Omental fat pad (tissue), 4 donors: ENCODE data around the gene NUDT15. TPM values are rescaled to one million over a fixed set of nuclear protein-coding genes. Genes with fewer than 3 reads are reported as not detected.
A peak's percentile ranks its signal among the peaks of the same experiment; 100 is the strongest.

Experiments used
- ATAC-seq: fragments of 150-250 bp; one replicate; pipeline ENCODE4 v1.9.1; 2016; ENCODE audit warnings: mild to moderate bottlenecking, moderate library complexity; ENCODE audit not compliant: low FRiP score
- DNase-seq: peaks from one replicate; pipeline ENCODE4 v3.0.0-alpha.2; 2019; ENCODE audit warnings: low spot score
- total RNA-seq, 4 donors: library from RNA; depleted of rRNA; stranded (reverse); fragments of >200 nt; gene quantifications; one replicate each; pipeline ENCODE4 v1.1.0, GENCODE V29; 2016
- TF ChIP-seq, protein P1 (sequence below), 3 donors: fragments of 450-650 bp; IDR thresholded peaks; one replicate each; pipeline ENCODE4 v1.5.1; 2016 to 2017; ENCODE audit warnings: antibody characterized with exemption in 3 of 3, mild to moderate bottlenecking in 3 of 3, moderate library complexity in 2 of 3

Gene NUDT15
- total RNA-seq: 10 to 100 TPM in 1 of 4 donors, 1 to 10 TPM in 3; 8.6 to 11.2 (median 9.0) TPM

DNA sequence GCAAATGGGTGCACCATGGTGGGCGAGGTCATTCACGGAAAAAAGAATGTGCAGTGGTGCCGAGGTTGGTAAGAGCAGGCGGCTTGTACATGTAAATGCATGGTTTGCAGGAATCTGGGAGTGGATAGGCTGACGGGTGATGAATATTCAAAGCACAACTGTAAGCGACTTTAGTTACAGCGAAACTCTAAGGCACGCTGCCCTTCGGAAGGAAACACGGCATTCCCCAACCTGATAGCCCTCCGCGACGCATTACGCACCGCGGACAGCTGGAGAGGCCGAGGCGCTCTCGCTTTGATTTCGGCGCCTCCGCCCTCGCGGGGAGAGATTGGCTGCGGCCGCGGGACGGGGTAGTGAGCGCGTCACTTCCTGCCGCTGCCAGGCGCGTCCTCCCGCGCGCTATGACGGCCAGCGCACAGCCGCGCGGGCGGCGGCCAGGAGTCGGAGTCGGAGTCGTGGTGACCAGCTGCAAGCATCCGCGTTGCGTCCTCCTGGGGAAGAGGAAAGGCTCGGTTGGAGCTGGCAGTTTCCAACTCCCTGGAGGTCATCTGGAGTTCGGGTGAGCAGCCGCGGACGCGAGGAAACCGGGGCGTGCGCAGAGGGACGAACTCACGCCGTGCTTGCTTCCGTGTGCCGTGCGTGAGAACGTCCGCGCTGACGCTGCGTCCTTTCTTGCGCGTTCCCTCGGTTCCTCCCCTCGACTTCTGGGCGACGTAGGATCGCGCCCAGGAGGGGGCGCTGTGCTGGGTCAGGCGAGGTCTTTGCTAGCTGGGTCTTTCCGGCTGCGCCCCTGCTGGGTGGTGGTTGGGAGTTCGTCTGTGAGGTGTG is at the start of gene NUDT15:
NUDT15 (plus strand) TSS at position 381 of the 828 bp plus-strand sequence; CDS start at position 402, 21 bp downstream.
- ATAC-seq: peak; percentile 98
- peak; percentile 77 for DNase-seq
- TF ChIP-seq, protein P1, sequence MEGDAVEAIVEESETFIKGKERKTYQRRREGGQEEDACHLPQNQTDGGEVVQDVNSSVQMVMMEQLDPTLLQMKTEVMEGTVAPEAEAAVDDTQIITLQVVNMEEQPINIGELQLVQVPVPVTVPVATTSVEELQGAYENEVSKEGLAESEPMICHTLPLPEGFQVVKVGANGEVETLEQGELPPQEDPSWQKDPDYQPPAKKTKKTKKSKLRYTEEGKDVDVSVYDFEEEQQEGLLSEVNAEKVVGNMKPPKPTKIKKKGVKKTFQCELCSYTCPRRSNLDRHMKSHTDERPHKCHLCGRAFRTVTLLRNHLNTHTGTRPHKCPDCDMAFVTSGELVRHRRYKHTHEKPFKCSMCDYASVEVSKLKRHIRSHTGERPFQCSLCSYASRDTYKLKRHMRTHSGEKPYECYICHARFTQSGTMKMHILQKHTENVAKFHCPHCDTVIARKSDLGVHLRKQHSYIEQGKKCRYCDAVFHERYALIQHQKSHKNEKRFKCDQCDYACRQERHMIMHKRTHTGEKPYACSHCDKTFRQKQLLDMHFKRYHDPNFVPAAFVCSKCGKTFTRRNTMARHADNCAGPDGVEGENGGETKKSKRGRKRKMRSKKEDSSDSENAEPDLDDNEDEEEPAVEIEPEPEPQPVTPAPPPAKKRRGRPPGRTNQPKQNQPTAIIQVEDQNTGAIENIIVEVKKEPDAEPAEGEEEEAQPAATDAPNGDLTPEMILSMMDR (IDR thresholded peaks at IDR 0.05): peak in 2 of 3 donors; percentile 42 to 99

DNA sequence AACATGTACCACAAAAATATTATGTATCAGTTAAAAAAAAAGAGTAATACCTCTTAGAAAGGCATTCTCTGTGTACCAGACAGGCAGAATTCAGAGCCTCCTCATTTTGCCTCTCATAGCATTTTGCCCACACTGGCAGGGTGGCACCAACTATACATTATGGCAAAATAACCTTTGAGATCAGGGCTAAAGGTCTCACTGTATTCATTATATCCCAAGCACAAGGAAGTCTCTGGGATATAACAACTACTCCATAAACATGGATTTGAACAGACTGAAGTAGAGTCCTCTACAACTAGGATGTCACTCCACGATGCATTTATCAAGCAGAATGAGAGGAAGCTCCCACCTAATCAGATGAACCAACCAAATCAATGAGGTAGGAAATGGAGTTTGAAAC is 47.1 kb upstream of the NUDT15 start:
- TF ChIP-seq, protein P1 (IDR thresholded peaks at IDR 0.05): no peak

DNA sequence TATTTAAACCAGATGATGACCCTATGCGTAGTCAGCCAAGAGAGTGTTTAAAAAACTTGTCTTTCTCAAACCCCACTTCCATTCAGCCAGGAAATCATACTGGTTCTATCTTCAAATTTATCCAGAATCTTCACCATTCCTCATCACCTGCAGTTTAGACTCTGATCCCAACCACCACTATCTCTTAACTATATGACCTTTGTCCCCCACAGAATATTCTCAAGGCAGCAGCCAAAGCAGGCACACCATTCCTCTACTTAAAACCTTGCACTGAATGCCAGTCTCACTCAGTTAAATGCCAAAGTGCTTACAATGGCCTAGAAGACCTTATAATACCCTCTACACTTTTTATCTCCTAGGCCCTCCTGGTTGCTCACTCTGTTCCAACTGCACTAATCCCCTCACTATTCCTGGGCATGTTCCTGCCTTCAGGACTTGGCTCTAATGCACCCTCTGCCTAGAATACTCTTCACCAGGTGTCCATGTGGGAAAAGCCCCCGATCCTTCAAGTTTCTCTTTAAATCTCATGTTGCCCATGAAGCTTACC is 46.5 kb upstream of the NUDT15 start:
- ATAC-seq (no peak), DNase-seq (no peak)
- TF ChIP-seq, protein P1 (IDR thresholded peaks at IDR 0.05): no peak

More for the DNA sequence above, 47.1 kb upstream of the NUDT15 start:
- no peak for DNase-seq
- ATAC-seq: no peak

DNA sequence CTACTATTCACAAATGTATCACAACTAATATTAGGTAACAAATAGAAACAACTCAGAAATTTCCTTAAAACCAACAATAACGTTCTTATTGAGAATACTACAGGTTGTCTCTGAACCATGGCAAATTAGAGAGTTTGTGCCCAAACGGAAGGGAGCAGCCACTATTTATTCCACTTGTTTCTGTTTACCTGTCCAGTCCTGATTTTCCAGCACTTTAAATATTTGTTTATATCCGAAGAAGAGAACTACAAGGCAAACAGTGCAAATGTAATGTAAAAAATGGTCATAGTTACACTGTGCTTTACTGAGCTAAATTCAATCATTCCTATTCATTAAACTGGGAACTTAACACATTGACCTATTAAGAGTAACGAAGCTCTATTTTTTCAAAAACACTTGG is 45.7 kb upstream of the NUDT15 start:
- TF ChIP-seq, protein P1 (IDR thresholded peaks at IDR 0.05): no peak
- ATAC-seq (no peak), DNase-seq (no peak)

DNA sequence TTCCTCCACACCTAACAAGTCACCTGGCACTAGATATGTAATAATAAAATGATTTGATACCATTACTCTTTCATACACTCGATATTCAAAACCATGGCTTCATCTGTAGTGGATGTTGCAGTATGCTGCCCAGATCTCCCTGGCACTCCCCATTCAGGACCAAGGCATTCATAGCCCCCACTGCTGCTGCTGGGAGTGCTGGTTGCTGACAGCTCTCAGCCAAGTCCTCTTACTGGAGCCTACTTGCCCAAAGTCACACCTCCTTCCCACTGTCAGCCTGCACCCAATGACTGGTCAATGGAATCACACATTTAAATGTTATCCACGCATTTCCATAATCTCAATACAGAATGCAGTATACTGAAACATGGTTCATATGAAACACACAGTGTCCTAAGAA is 40.1 kb upstream of the NUDT15 start:
- TF ChIP-seq, protein P1 (IDR thresholded peaks at IDR 0.05): no peak
- no peak for ATAC-seq
- no peak for DNase-seq

DNA sequence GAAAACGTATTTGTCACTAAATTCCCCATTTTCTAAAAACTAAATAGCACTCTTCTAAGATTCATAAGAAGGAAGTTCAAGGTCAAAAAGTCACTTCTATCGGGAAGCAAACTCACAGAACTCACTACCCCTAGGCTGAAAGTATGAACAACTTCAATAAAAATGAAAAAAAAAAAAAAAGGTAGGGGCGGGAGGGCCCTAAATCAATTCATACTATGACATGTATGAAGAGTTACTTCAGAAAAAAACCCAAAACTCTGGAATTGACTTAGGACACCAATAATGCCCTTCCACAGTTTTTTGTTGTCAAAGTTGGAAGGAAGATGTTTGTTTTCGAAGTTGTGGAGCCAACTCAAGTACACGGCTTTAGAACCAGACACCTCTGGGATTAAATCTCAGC is 37.6 kb upstream of the NUDT15 start:
- TF ChIP-seq, protein P1 (IDR thresholded peaks at IDR 0.05): no peak
- no peak for ATAC-seq
- no peak for DNase-seq
